NCI-H1092 (cell line): ENCODE results near the gene SDK1.

ENCODE experiments used
- DNase-seq: peaks from one replicate; lab custom pipeline; 2025; lab: John Stamatoyannopoulos, UW

The SDK1 gene

DNA sequence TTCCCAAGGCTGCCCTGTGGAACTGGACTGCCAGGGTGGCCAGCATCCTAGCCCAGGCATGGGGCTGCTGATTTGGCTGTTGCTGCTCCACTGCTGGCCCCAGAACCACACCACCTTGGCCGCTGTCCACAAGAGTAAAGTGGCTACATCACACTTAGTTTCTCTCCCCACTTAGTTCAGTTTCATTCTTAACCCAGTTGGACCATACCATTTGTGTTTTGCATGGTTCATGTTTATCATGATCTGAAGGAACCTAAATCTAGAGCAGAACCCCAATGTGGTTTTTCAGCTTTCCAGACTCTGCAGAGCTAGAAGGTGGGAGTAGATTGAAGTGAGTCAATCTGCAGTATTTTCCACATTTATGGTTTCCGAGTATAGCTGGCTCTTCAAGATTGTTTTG, 32.8 kb downstream of the SDK1 start:
- no peak for DNase-seq

DNA sequence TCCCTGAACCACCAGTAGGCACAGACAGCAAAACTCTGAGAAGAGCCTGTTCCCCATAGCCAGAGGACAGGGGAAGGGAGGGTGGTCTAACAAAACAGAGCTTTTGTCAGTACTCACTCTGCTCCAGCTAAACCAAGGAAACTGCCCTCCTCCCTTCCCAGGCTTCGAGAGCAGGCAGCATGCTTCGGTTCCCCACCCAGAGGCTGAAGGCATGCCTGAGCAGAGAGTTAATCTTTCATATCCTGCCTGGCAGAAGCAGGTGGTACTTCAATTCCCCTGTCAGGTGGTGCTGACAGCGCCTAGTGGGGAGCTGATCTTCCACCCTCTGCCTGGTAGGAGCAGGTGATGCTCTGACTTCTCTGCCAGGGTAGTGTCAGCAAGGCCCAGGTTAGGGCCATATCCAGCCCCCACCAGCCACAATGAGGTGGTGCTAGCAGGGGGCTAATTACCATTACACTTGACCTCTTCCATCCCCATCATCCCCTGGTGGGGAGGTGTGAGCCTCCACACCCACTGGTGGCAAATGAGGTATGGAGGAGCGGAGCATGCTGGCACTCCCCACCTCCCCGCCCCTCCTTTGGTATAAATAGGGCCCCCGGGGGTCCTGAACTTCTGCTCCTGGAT, 35.1 kb downstream of the SDK1 start:
- DNase-seq = no peak

DNA sequence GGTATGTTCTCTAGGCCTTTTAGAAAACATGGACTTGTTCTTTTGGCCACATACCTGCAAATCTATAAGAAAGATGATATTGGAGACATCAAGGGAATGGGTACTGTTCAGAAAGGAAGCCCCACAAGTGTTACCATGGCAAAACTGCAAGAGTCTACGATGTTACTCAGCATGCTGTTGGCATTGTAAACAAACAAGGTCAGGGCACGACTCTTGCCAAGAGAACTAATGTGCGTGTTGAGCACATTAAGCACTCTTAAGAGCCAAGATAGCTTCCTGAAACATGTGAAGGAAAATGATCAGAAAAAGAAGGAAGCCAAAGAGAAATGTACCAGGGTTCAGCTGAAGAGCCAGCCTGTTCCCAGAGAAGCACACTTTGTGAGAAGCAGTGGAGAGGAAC, 37.1 kb downstream of the SDK1 start:
- DNase-seq = no peak

DNA sequence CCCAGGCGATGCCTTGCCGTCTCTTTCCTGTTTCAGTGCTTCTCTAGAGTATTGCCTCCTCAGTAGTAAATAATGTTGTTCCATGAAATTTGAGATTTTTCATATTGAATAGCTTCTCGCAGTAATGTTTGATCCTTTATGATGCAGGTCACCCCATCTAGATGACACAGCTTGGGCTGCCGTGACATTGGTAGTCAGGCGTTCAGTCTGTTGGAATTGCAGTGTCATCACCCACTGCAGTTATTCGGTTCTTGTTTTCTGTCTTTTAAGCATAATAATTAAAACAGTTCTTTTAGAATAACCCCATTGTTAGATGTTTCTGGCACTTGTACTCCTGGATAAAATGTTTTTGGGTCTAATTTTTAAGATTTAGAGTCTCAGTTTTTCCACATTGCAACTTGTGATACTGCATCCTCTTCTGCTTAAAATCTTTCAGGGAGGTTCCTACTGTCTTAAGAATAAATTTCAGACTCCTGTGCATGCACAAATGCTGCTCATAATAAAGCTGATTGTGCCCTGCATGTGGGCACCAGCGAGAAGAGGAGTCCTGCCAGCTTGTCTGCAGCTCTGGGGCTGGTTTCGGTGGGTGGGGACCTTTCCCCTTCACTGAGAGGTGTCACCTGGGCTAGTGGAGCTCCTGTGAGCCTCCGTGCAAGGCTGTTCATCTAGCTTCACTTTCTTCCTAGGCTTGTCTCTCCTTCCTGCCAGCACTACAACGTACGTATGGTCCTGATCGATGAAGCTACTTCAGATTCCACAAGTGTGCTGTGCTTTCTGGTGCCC, 44.8 kb downstream of the SDK1 start:
- DNase-seq = no peak

DNA sequence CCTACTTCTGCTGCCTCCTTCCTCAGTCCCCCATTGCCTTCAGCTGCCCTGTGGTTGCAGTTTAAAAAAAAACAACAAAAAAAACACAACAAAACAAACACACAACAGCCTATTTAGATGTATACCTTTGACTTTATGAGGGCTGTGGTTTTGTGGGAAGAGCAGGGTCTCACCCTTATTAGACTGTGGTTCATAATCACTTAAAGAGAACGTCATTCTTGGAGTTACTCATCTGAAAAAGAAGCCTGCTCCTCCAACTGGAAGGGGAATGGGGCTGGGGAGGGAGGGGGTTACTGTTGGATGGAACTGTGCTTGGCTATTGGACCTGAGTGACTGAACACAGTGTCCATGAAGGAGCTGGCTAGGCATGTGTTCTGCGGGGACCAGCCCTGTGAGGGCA, 48.1 kb downstream of the SDK1 start:
- DNase-seq = no peak

DNA sequence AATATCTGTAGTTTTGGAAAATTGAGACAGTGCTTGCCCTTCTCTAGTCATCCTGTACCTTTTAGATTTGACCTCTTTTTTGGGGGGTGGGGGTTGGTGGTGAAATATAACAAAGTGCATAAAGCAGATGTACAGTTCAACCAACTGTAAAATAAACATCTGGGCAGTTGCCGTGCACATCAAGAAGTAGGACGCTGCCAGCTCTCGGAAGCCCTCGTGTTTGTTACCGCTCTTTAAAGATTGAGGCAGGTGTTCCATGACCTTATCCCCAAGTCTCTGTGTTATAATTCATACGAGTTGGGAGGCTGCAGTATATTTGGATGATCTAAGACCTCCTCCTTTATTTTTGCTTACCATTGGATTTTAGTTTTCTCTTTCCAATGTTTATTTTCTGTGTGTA, 55.1 kb downstream of the SDK1 start:
- DNase-seq = no peak

DNA sequence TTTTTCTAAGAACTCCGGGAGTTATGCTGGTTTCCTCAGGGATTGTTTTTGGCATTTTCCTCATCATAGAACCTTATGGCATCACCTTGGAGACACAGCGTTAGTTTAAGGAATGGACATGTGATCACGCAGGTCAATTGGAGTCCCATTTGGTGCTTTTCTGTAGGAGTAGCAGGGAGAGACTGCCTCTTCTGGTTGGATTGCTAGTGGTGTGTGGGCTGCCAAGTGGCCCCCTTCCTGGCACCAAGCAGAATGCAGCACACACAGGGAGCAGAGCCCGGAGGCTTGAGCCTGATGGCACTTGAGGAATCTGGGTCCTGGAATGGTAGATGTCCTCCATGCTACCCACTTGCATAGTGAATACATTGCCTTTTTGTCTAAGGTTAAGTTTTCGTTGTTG, 57.9 kb downstream of the SDK1 start:
- no peak for DNase-seq

DNA sequence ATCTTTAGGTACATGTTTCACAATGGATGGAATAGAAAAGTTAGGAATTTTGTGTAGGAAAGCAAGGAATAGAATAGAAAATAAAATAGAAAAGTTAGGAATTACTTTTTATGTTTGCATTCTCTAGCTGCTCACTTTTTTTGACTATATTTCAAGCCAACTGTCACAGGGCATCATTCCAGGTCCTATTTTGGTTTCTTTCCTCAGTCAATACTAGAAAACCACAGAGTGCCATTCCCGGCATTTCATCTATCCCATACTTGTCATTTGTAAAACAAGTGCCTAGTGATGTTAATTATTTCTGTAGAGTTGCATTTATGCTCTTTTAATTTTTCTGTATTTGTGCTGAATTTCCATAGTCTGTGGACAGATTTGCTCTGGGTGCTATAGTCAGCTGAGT, 66.2 kb downstream of the SDK1 start:
- no peak for DNase-seq

DNA sequence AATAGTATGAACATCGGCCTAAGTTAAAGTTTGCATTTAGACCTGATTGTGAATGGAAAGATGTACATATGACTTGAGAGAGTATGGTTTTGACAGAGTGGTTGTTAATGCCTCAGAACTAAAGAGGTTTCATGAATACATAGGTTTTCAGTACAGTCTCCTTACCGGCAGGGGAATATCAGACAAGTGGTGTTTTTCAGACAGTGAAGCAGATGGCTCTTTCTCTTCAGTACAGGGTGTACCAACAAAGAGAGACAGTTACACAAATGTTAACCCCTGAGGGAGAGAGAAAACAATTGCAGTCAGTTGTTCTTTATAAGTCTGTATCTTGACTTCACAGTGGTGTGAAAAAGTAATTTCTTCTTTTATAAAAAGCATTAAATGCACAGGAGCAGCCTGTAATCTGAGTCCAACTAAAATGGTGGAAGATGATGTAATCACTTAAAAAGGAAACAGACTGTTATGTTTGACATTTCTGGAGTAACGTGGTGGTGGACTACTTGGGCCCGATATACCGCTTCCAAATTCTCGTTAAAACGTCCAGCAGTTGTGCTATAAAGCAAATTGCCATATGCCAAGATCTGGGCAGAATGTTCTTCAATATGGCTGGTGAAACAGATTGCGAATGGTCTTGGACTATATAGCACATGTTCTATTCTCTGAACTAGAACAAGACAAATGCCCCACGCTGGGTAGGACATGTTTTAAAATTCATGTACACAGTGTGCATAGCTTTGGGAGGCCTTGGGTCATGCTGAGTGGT, 69.2 kb downstream of the SDK1 start:
- peak; percentile 18 for DNase-seq

DNA sequence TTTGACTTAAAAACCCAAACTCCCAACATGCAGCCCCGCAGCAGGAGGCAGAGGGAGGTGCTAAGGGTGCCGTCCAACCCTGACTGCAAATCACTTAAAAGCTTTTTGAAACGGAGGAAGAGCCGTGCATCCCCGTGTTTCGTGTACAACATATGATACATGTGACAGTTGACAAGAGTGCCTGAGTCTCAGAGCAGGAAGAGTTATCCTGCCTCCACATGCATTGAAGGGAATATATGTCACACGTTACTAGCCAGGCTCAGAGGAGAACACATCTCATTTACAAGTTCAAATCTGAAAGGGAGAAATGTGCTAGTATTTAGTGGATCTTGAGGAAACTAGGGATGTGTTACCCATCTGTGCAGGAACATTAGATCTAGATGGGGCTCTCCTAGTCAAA, 69.9 kb downstream of the SDK1 start:
- no peak for DNase-seq

DNA sequence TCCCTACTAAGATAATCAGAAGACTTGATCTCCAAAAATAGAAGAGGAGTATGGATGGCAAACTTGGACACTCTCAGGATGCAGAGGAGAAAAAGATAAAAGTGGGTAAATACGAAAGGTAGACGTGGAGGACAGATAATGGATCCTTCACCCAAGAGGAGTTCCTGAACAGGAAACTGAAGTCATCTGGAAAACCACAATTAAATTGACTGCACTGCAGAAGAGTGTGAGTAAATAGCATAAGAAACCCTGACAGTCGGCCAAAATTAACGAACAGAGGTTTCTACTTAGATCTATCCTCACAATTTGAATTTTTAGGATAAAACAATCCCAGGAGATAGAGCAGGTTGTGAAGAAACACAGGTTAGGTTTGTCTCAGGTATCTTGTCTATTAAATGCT, 70.5 kb downstream of the SDK1 start:
- no peak for DNase-seq

DNA sequence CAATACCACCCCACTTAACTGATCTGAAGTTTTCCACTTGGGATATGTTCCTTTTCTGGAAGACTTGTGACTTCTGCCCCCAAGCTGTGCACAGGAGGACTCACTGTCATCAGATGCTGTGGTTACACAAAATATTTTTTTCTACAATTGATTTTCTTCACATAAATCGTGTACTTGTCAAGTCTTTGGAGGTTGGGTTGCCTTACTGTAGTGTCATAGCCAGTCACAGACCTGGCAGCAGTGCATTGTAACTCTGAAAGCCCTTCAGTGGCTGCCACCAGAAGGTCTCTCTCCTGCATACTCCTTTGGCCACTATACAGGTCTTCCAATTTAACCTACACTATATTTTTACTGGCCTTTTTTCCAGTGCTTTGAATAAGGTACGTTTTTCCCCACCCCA, 73.2 kb downstream of the SDK1 start:
- no peak for DNase-seq

DNA sequence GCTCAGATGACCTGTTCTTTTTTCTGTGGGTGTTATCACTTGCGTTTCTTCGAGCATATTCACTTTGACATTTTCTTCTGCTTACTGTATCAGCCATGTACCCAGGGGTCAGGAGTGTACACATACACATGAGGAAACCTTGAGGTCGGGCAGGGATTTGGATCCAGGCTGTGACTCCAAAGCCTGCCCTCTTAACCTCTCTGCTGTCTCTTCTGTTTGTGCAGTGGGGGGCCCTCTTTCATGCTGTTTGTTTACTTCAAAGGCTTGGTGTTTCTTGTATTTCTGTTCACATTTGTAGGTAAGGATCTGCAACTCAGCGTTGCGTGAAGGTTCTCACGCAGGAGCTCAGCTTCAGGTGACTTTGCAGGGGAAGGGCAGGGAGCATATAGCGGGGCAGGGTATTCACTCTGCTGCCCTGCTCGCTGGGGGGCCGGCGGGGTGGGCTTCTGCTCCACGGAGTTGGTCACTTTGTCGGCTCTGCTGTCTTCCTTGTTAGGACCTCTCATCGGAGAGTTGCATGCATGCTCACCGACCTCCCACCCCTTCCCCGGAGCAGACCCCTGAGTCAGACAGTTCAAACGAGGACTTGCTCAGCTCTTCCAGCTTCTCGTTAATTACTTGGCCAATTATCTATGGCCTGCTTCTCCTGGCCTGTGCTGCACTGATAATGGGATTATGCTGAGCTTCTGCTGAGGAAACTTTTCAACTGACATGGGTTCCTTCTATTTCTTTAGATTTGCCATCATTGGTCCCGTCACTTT, 77.5 kb downstream of the SDK1 start:
- no peak for DNase-seq

DNA sequence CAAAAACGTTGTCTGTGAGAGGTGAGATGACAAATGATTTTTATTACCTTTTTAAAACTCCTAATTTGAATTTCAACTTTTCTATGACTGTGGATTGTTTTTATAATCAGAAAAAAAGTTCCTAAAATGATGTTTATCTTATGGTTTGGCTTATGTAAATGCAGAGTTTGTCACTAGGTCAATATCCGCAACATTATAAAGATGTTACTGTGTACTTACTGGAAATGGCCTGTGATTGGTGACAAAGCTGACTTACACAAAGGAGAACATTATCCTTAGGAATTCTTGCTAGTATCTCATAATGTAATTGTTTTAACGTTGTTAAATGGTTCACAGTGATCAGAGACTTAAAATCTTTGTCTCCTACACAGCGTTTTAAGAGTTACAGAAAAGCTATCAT, 79.0 kb downstream of the SDK1 start:
- no peak for DNase-seq

DNA sequence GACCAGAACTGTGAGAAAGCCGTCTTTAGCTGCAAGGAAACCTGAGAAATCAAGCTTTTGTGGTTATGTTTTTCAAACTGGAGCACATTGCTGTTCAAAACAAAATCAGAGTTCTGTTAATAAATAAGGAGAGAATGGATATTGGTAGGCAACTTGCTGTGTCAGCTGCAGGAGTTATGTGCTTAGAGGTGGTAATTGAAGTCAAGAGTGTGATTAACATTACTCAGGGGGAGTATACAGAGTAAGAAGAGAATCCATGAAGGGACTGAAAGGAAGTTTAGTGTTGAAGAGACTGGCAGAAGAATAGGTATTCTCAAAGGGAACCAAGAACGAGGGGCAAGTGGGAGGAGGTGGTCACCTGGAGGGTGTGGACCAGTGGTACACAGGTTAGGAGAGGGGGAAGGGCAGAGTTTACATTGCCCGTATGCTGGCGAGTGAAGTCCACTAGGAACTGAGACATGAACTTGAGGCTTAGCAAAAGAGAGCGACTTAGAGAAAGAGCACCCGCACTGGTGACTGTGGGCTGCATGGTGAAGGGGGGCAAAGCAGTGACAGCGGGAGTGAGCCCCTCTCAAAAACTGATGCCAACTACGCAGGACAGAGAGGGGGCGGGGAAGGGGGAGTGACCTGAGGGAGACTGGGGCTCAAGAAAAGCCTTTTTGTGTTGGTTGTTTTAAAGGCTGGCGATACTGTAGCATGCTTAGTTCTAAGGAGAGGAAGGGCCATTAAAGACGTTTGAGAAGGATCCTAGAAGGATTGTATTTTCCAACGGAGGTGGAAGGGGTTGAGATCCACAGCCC, 80.0 kb downstream of the SDK1 start:
- DNase-seq = no peak

DNA sequence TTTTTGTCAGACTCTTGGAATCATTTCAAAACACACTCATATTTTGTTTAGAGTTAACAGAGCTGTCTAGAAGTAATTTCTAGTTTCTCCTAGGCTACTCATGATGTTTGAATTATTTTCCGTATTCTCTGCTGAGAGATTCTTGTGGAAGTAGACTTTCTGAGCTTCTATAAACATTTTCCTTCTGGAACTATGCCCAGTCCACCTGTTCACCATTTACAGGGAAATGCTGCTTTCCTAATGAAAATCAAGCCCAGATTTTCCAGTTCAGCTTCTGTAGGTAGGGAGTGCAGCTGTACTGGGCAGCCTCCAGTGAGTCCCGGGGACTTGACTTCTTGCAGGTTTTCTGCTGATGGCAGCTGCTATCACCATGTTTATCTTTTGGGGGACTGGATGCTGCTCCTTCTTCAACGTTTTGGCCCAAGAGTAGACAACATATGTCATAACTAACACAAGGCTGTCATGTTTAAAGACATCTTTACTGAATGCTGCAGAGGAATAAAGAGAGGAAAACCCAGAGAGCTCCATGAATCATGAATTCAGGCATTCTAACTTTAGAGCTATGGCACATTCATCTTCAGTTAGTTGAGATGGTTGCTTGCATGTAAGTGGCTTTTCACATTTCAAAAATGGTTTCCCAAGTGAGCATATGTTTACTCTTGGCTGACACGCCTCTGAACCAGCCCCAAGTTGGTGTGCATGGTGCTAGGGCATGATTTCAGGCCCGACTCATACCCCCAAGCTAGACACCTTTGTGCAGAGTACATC, 85.6 kb downstream of the SDK1 start:
- no peak for DNase-seq

DNA sequence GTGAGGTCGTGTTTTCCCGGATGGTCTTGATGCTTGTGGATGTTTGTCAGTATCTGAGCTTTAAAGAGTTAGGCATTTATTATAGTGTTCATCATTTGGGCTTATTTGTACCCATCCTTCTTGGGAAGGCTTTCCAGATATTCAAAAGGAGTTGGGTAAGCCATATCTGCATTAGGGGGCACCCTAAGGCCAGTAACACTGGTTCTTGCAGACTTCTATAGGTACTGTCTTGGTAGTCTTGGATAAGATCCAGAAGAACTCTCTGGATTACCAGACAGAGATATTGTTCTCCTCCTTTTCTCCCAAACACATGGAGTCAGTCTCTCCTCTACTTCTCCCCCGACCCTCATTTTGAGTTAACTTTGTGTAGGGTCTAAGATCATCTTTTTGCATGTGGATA, 92.8 kb downstream of the SDK1 start:
- DNase-seq = no peak

DNA sequence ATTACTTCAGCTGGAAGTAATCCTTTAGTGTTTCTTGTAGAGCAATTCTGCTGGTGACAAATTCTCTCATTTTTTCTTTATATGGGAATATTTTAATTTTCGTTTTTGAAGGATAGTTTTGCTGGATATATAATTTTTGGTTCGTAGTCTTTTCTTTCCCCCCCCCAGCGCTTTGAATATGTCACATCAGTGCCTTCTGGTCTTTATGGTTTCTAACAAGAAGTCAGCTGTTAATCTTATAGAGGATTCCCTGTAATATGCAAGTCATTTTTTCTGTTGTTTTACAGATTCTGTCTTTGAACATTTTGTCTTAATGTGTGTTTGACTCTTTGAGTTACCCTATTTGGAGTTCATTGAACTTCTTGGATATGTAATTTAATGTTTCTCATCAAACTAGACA, 96.3 kb downstream of the SDK1 start:
- no peak for DNase-seq

DNA sequence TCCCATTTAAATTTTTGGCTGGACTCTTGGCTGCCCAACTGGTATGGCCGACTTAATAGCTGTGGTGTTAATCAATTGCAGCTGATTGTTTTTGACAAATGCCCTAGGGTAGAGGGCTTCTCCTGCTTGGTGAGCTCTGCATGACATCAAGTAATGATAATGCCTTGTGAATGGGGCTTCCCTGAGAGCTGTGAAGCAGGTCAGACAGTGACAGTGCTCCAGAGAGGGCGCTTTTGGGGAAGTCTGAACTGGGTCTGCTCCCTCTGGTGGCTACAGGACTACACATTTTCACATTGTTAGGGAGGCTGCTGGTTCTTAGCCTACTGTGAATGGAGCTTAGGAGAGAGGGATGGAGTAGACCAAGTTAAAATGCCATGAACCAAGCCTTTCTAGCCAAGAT, 98.8 kb downstream of the SDK1 start:
- DNase-seq = no peak

DNA sequence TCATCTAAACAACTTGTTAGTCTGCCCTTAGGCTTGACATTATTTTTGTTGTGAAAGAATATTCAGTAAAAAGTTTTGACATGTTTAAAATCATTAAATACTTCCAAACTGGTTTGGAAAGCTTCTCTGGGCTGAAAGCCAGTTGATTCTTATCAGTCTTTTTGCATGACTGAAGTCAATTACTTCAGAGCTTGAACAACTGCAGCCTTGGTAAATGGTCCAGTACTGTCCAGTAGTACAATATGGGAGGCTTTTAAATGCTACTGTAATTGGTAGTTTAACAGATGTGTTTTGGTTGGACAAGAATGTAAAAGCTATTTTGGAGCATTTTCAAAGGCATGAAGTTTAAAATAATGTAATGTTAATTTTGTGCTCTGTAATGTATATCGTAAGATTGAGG, 103.4 kb downstream of the SDK1 start:
- DNase-seq = no peak
